ENCODE measurements around the gene BEST3.
"Not testable (repeated sequence)": the region's sequence is repeated elsewhere in the genome, so short reads cannot be mapped to it uniquely, and the experiment has no call there.

BEST3 gene

GRCh38 chr12:69613351-69613750 is 85.8 kb downstream of the BEST3 start:
- Histone ChIP-seq H3K4me3 (ENCODE audit: low read length) (no peak overlapping the region), H3K9me3 (replicated peaks; ENCODE audit: low read length) (no peaks in the 10 kb centered on the region), H3K4me2 (ENCODE audit: low read length) (no peak overlapping the region), H3K36me3 (ENCODE audit: insufficient read depth, low read length) (no peaks in the 10 kb centered on the region), H3K9ac (ENCODE audit: low read depth, low read length) (no peak overlapping the region), H3K4me1 (ENCODE audit: control insufficient read depth, insufficient read depth, low read length) (no peaks in the 10 kb centered on the region), H3K27me3 (ENCODE audit: control insufficient read depth, insufficient read depth, low read length) (peaks cover 36% of the 10 kb centered on the region)

GRCh38 chr12:69610729-69611128 is 88.4 kb downstream of the BEST3 start, which contains the start of gene LRRC10:
LRRC10 (minus strand) TSS chr12:69610907; CDS start chr12:69610838, 69 bp downstream.
- Histone ChIP-seq H3K4me3 (ENCODE audit: low read length) (no peak within 1 kb of the TSS), H3K4me2 (ENCODE audit: low read length) (no peak within 1 kb of the TSS), H3K9me3 (replicated peaks; ENCODE audit: low read length) (no peaks in the 10 kb centered on the region), H3K4me1 (ENCODE audit: control insufficient read depth, insufficient read depth, low read length) (no peaks in the 10 kb centered on the region), H3K27me3 (ENCODE audit: control insufficient read depth, insufficient read depth, low read length) (peaks cover 26% of the 10 kb centered on the region), H3K9ac (ENCODE audit: low read depth, low read length) (no peak within 1 kb of the TSS), H3K36me3 (ENCODE audit: insufficient read depth, low read length) (no peaks in the 10 kb centered on the region)

- Histone ChIP-seq H3K4me3 (ENCODE audit: low read length) (no peak overlapping the region), H3K9me3 (replicated peaks; ENCODE audit: low read length) (no peaks in the 10 kb centered on the region), H3K27me3 (ENCODE audit: control insufficient read depth, insufficient read depth, low read length) (peaks cover 26% of the 10 kb centered on the region), H3K4me2 (ENCODE audit: low read length) (no peak overlapping the region), H3K4me1 (ENCODE audit: control insufficient read depth, insufficient read depth, low read length) (no peaks in the 10 kb centered on the region), H3K9ac (ENCODE audit: low read depth, low read length) (no peak overlapping the region), H3K36me3 (ENCODE audit: insufficient read depth, low read length) (no peaks in the 10 kb centered on the region)
Measured at GRCh38 chr12:69610126-69610525, 89.0 kb downstream of the BEST3 start.

GRCh38 chr12:69608114-69608513 is 91.0 kb downstream of the BEST3 start:
- Histone ChIP-seq H3K9ac (ENCODE audit: low read depth, low read length) (no peak overlapping the region), H3K36me3 (ENCODE audit: insufficient read depth, low read length) (peaks cover 4% of the 10 kb centered on the region), H3K9me3 (replicated peaks; ENCODE audit: low read length) (no peaks in the 10 kb centered on the region), H3K27me3 (ENCODE audit: control insufficient read depth, insufficient read depth, low read length) (peaks cover 21% of the 10 kb centered on the region), H3K4me3 (ENCODE audit: low read length) (no peak overlapping the region), H3K4me2 (ENCODE audit: low read length) (no peak overlapping the region), H3K4me1 (ENCODE audit: control insufficient read depth, insufficient read depth, low read length) (no peaks in the 10 kb centered on the region)

- peaks cover 38% of the 10 kb centered on the region for H3K36me3 ChIP-seq (ENCODE audit: insufficient read depth, low read length)
- not testable (repeated sequence) for H3K4me2 ChIP-seq (ENCODE audit: low read length); H3K4me1 ChIP-seq (ENCODE audit: control insufficient read depth, insufficient read depth, low read length); H3K9ac ChIP-seq (ENCODE audit: low read depth, low read length); H3K9me3 ChIP-seq (replicated peaks; ENCODE audit: low read length); H3K4me3 ChIP-seq (ENCODE audit: low read length); H3K27me3 ChIP-seq (ENCODE audit: control insufficient read depth, insufficient read depth, low read length)
Measured at GRCh38 chr12:69604275-69604674, 94.8 kb downstream of the BEST3 start.

All from skeletal muscle satellite cell (primary cell).